Measurements from ENCODE around the gene OR51S1.

The OR51S1 gene

DNA sequence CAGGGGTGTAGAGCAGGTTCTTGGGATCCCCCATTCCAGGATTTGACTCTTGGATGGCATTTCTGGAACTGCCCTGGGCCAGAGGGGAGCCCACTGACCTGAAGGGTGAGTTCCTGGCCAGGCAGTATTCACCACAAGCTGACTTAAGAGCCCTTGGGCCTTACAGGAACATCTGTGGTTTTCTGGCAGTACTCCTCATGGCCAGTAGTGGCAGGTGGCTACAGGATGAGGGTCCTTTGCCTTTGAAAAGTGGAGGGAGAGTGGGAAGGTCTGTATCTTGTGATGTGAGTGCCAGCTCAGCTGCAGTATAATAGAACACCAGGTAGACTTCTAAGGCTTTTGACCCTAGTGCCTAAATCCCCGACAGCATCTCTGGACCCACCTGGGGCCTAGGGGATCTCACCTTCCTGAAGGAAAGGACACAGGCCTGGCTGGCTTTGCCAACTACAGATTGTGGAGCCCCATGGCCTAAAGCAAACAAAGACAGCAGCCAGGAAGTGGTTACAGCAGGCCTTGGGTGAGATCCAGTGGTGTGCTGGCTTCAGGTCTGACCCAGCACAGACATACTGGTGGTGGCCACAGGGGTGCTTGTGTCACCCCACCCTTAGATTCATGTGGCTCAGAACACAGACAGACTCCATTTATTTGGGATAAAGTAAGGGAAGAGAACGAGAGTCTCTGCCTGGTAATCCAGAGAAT, 9.0 kb downstream of the OR51S1 start:
- TF ChIP-seq, protein P1, sequence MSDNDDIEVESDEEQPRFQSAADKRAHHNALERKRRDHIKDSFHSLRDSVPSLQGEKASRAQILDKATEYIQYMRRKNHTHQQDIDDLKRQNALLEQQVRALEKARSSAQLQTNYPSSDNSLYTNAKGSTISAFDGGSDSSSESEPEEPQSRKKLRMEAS (IDR thresholded peaks at IDR 0.05) = no peak
- TF ChIP-seq YY1 (IDR thresholded peaks at IDR 0.05; ENCODE audit: low read depth) (no peak), EGR1 (IDR thresholded peaks at IDR 0.05) (no peak), CREB1 (IDR thresholded peaks at IDR 0.05; ENCODE audit: low read depth) (no peak), EP300 (IDR thresholded peaks at IDR 0.05; ENCODE audit: borderline replicate concordance) (no peak), ZBTB7A (IDR thresholded peaks at IDR 0.05; ENCODE audit: low read depth) (no peak)
- TF ChIP-seq, protein P2, sequence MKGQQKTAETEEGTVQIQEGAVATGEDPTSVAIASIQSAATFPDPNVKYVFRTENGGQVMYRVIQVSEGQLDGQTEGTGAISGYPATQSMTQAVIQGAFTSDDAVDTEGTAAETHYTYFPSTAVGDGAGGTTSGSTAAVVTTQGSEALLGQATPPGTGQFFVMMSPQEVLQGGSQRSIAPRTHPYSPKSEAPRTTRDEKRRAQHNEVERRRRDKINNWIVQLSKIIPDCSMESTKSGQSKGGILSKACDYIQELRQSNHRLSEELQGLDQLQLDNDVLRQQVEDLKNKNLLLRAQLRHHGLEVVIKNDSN (IDR thresholded peaks at IDR 0.05) = no peak

DNA sequence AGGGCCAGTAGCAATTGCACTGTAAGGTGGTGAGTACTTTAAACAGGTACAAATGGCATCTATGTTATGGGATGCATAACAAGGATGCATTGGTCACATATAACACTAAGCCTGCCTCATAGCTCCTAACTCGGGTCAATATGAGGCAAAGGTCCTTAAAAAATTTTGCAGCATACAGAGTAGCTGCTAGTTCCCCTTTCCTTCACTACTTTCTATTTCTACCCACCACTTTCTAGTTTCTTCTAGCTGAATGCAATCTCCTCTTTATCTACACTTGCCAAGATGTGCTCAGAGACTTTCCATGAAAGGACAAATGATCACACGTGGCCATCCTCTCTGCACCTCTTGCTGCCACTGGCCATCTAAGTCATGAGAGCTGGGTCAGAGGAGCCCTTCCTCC, 18.1 kb downstream of the OR51S1 start:
- TF ChIP-seq EGR1 (IDR thresholded peaks at IDR 0.05) = no peak

DNA sequence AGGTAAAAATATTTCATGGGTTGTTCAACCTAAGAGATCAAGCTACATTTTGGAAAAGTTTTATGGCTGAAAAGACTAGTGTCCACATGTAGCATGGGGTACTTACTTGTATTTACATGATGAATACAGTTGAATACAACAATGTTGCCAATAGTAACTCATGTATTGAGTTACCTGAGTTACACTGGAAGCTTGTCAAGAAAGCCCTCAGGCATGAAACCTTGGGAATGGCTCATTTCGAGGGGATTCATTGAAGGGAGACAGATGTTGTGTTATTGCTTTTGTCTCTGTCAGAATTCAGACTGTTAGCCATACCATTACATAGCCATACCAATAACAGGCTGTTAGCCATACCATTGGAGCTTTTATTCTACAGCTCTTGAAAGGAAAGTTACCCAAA, 18.7 kb downstream of the OR51S1 start:
- TF ChIP-seq ZBTB7A (IDR thresholded peaks at IDR 0.05; ENCODE audit: low read depth) (no peak), CEBPB (IDR thresholded peaks at IDR 0.05) (no peak), NFIC (IDR thresholded peaks at IDR 0.05) (no peak), RAD21 (IDR thresholded peaks at IDR 0.05; ENCODE audit: low read depth) (no peak), EP300 (IDR thresholded peaks at IDR 0.05; ENCODE audit: borderline replicate concordance) (no peak), YY1 (IDR thresholded peaks at IDR 0.05; ENCODE audit: low read depth) (no peak), TCF12 (IDR thresholded peaks at IDR 0.05; ENCODE audit: low read depth) (no peak), CREB1 (IDR thresholded peaks at IDR 0.05; ENCODE audit: low read depth) (no peak)
- TF ChIP-seq, protein P1 (IDR thresholded peaks at IDR 0.05) = no peak
- TF ChIP-seq, protein P3, sequence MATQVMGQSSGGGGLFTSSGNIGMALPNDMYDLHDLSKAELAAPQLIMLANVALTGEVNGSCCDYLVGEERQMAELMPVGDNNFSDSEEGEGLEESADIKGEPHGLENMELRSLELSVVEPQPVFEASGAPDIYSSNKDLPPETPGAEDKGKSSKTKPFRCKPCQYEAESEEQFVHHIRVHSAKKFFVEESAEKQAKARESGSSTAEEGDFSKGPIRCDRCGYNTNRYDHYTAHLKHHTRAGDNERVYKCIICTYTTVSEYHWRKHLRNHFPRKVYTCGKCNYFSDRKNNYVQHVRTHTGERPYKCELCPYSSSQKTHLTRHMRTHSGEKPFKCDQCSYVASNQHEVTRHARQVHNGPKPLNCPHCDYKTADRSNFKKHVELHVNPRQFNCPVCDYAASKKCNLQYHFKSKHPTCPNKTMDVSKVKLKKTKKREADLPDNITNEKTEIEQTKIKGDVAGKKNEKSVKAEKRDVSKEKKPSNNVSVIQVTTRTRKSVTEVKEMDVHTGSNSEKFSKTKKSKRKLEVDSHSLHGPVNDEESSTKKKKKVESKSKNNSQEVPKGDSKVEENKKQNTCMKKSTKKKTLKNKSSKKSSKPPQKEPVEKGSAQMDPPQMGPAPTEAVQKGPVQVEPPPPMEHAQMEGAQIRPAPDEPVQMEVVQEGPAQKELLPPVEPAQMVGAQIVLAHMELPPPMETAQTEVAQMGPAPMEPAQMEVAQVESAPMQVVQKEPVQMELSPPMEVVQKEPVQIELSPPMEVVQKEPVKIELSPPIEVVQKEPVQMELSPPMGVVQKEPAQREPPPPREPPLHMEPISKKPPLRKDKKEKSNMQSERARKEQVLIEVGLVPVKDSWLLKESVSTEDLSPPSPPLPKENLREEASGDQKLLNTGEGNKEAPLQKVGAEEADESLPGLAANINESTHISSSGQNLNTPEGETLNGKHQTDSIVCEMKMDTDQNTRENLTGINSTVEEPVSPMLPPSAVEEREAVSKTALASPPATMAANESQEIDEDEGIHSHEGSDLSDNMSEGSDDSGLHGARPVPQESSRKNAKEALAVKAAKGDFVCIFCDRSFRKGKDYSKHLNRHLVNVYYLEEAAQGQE (IDR thresholded peaks at IDR 0.05; ENCODE audit: low read depth) = no peak

DNA sequence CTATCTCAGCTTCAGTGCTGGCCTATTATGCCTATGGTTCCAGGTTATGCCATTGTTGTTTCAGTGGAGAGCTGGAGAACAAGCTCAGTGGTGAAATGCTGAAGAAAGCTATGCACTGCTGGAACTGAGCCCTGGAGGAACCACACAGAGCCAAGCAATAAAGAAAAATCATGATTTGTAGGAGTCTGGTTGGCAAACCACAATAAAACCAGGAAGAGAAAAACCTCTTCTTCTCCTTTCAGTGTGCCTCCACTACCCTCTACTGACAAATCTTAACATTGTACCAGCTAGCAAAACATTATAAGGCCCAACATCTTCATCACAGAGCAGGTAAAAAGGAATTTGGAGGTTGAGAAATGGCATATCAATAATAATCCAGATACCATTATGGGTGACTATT, 22.6 kb downstream of the OR51S1 start:
- TF ChIP-seq TCF12 (IDR thresholded peaks at IDR 0.05; ENCODE audit: low read depth) (no peak), NFIC (IDR thresholded peaks at IDR 0.05) (no peak), RAD21 (IDR thresholded peaks at IDR 0.05; ENCODE audit: low read depth) (peak; percentile 20; the same call in 1 of the 2 replicates)

DNA sequence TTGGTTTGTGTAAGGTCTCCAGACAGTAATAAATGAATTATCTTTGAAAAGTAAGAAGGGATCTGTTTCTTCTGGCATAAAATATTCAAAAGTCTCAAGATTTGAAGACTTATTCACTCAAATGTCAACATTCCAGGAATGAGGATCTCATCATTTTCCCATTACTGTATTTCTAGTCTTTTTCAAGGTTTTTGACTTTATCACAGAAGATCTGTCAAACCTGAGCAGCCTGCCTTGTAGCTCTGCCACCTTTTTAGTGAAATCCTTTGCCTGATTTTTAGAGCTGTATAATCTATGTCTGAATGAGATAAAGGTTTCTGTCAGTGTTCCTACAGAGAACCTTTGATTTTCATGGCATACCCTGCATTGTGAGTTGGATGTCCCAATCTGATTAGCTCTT, 23.9 kb downstream of the OR51S1 start:
- TF ChIP-seq NFIC (IDR thresholded peaks at IDR 0.05) = no peak
- no peak for TF ChIP-seq CREB1 (IDR thresholded peaks at IDR 0.05; ENCODE audit: low read depth)
- TF ChIP-seq ZBTB7A (IDR thresholded peaks at IDR 0.05; ENCODE audit: low read depth) = no peak
- no peak for TF ChIP-seq TEAD4 (IDR thresholded peaks at IDR 0.05)
- no peak for TF ChIP-seq TCF12 (IDR thresholded peaks at IDR 0.05; ENCODE audit: low read depth)
- TF ChIP-seq, protein P2 (IDR thresholded peaks at IDR 0.05) = no peak
- no peak for TF ChIP-seq CEBPB (IDR thresholded peaks at IDR 0.05)
- TF ChIP-seq RAD21 (IDR thresholded peaks at IDR 0.05; ENCODE audit: low read depth) = no peak
- no peak for TF ChIP-seq TAF1 (IDR thresholded peaks at IDR 0.05; ENCODE audit: low read depth)
- no peak for TF ChIP-seq YY1 (IDR thresholded peaks at IDR 0.05; ENCODE audit: low read depth)
- TF ChIP-seq FOXM1 (IDR thresholded peaks at IDR 0.05; ENCODE audit: borderline replicate concordance, low read depth) = no peak
- TF ChIP-seq EGR1 (IDR thresholded peaks at IDR 0.05) = no peak
- TF ChIP-seq, protein P3 (IDR thresholded peaks at IDR 0.05; ENCODE audit: low read depth) = no peak
- TF ChIP-seq, protein P1 (IDR thresholded peaks at IDR 0.05) = no peak
- no peak for TF ChIP-seq EP300 (IDR thresholded peaks at IDR 0.05; ENCODE audit: borderline replicate concordance)

DNA sequence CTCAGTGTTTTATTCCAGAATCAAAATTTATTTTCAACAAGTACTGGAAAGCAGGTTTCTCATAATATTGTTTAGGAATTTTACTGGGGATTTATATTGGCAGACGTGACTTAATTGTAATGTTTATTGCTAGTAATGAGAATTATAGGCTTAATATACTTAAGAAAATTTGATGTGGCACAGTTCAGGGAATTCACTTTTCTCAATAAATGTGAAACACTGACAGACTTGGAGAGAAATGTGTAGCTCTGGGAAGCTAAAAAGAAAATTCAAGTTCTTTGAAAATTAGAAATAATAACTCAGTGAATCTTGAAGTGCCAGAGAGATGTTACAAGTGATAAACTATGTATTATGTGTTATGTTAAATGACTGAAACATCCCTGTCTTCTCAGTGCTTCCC, 28.0 kb downstream of the OR51S1 start, which contains the start of gene OR51F2:
Gene OR51F2, plus strand, starts transcription at position 301 of the 400 bp plus-strand sequence. CDS start 101 bp downstream, outside the sequence.
- TF ChIP-seq TCF12 (IDR thresholded peaks at IDR 0.05; ENCODE audit: low read depth) = no peak
- TF ChIP-seq, protein P1 (IDR thresholded peaks at IDR 0.05) = no peak
- no peak for TF ChIP-seq EGR1 (IDR thresholded peaks at IDR 0.05)
- TF ChIP-seq YY1 (IDR thresholded peaks at IDR 0.05; ENCODE audit: low read depth) = no peak
- TF ChIP-seq, protein P2 (IDR thresholded peaks at IDR 0.05) = no peak
- TF ChIP-seq RAD21 (IDR thresholded peaks at IDR 0.05; ENCODE audit: low read depth) = no peak
- TF ChIP-seq TEAD4 (IDR thresholded peaks at IDR 0.05) = no peak
